ENCODE results near the gene FDXR.

DNA sequence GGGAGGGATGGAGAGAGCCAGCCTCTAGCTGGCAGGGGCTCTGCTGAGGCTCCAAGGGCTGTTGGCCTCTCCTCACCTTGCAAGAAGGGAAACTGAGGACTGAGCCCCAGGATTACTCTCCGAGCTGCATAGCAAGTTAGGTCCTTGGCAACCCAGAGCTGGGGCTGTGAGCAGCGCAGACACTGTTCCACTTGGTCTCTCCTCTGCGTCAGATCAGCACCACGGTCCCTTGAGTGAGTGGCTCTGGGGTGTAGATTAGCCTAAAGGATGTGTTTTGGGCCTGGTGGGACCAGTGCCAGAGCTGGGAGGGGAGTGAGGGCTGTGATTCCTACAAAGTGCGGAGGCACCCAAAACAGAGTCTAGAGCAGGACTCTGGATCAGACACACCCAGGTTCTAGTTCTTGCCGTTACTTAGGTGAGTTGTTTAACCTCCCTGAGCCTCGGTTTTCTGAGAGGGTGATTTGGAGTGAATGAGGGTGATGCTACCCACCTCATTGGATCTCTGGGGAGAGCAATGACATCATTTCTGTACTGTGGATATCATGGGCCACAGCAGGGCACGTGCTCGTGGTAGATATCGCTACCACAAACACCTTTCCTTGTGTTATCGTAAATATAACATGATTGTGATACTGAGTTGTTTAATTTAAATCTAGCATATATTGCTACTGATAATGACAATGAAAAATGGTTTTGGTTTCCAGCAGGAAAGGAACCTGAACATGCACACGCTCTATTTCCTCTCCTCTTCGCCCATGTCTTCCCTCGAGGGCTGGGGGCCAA is 28.8 kb upstream of the FDXR start:
- TF ChIP-seq POLR2A (IDR thresholded peaks at IDR 0.05; ENCODE audit: low read depth, low read length) (no peak), POLR2AphosphoS5 (IDR thresholded peaks at IDR 0.05; ENCODE audit: low read depth, low read length) (no peak), TAF1 (IDR thresholded peaks at IDR 0.05; ENCODE audit: borderline replicate concordance, low read depth, low read length) (no peak)

Data from GM12892 (cell line).